HG02943 (cell line): ENCODE measurements around the gene AK1.

ENCODE experiments used
- ATAC-seq: cut with Tn5 transposase; IDR thresholded peaks from one replicate; pipeline ENCODE4 v1.9.1; 2021; ENCODE audit warnings: mild to moderate bottlenecking, low read depth, moderate library complexity; ENCODE audit not compliant: unreplicated experiment

The AK1 gene

GRCh38 chr9:127828262-127829031 lies 49.0 kb downstream of the AK1 start:
- no peak for ATAC-seq

- no peak for ATAC-seq
Measured at GRCh38 chr9:127826253-127826913, 51.1 kb downstream of the AK1 start.

GRCh38 chr9:127825319-127826051 lies 52.0 kb downstream of the AK1 start:
- ATAC-seq: no peak

GRCh38 chr9:127822108-127822507 lies 55.4 kb downstream of the AK1 start:
- ATAC-seq: no peak

GRCh38 chr9:127818574-127818973 lies 58.9 kb downstream of the AK1 start:
- ATAC-seq: no peak

GRCh38 chr9:127817881-127818434 lies 59.5 kb downstream of the AK1 start:
- ATAC-seq: no peak

- ATAC-seq: no peak
Measured at GRCh38 chr9:127816728-127817127, 60.7 kb downstream of the AK1 start.
